ENCODE results near the gene POLE4.

The POLE4 gene

GRCh38 chr2:75002007-75002406 lies 43.6 kb downstream of the POLE4 start:
- Histone ChIP-seq H3K4me3 (replicated peaks; ENCODE audit: low read depth, low read length) (no peak overlapping the region), H3K36me3 (ENCODE audit: control insufficient read depth, insufficient read depth, low read length) (no peaks in the 10 kb centered on the region), H3K27me3 (replicated peaks; ENCODE audit: control insufficient read depth, insufficient read depth, low read length) (no peaks in the 10 kb centered on the region)
- TF ChIP-seq CTCF (IDR thresholded peaks at IDR 0.05; ENCODE audit: insufficient read depth, low read length, poor library complexity, severe bottlenecking), result no peak
- DNase-seq (ENCODE audit: extremely low read depth, insufficient read length), result no peak

GRCh38 chr2:75003276-75003675 lies 44.8 kb downstream of the POLE4 start:
- Histone ChIP-seq H3K27me3 (replicated peaks; ENCODE audit: control insufficient read depth, insufficient read depth, low read length) (no peaks in the 10 kb centered on the region), H3K36me3 (ENCODE audit: control insufficient read depth, insufficient read depth, low read length) (no peaks in the 10 kb centered on the region), H3K4me3 (replicated peaks; ENCODE audit: low read depth, low read length) (no peak overlapping the region)
- no peak for DNase-seq (ENCODE audit: extremely low read depth, insufficient read length)
- TF ChIP-seq CTCF (IDR thresholded peaks at IDR 0.05; ENCODE audit: insufficient read depth, low read length, poor library complexity, severe bottlenecking), result no peak

GRCh38 chr2:75003773-75004172 lies 45.3 kb downstream of the POLE4 start:
- Histone ChIP-seq H3K4me3 (replicated peaks; ENCODE audit: low read depth, low read length) (no peak overlapping the region), H3K27me3 (replicated peaks; ENCODE audit: control insufficient read depth, insufficient read depth, low read length) (no peaks in the 10 kb centered on the region), H3K36me3 (ENCODE audit: control insufficient read depth, insufficient read depth, low read length) (no peaks in the 10 kb centered on the region)
- DNase-seq (ENCODE audit: extremely low read depth, insufficient read length), result no peak
- no peak for TF ChIP-seq CTCF (IDR thresholded peaks at IDR 0.05; ENCODE audit: insufficient read depth, low read length, poor library complexity, severe bottlenecking)

- no peak for TF ChIP-seq CTCF (IDR thresholded peaks at IDR 0.05; ENCODE audit: insufficient read depth, low read length, poor library complexity, severe bottlenecking)
- no peaks in the 10 kb centered on the region for H3K36me3 ChIP-seq (ENCODE audit: control insufficient read depth, insufficient read depth, low read length)
- H3K27me3 ChIP-seq (replicated peaks; ENCODE audit: control insufficient read depth, insufficient read depth, low read length), result no peaks in the 10 kb centered on the region
- DNase-seq (ENCODE audit: extremely low read depth, insufficient read length), result no peak
- H3K4me3 ChIP-seq (replicated peaks; ENCODE audit: low read depth, low read length), result no peak overlapping the region
Observed at GRCh38 chr2:75006041-75006440, 47.6 kb downstream of the POLE4 start.

- no peak for TF ChIP-seq CTCF (IDR thresholded peaks at IDR 0.05; ENCODE audit: insufficient read depth, low read length, poor library complexity, severe bottlenecking)
- H3K4me3 ChIP-seq (replicated peaks; ENCODE audit: low read depth, low read length), result no peak overlapping the region
- no peaks in the 10 kb centered on the region for H3K27me3 ChIP-seq (replicated peaks; ENCODE audit: control insufficient read depth, insufficient read depth, low read length)
- no peaks in the 10 kb centered on the region for H3K36me3 ChIP-seq (ENCODE audit: control insufficient read depth, insufficient read depth, low read length)
- DNase-seq (ENCODE audit: extremely low read depth, insufficient read length), result no peak
Observed at GRCh38 chr2:75007061-75007460, 48.6 kb downstream of the POLE4 start.

- no peaks in the 10 kb centered on the region for H3K36me3 ChIP-seq (ENCODE audit: control insufficient read depth, insufficient read depth, low read length)
- no peaks in the 10 kb centered on the region for H3K27me3 ChIP-seq (replicated peaks; ENCODE audit: control insufficient read depth, insufficient read depth, low read length)
- no peak for TF ChIP-seq CTCF (IDR thresholded peaks at IDR 0.05; ENCODE audit: insufficient read depth, low read length, poor library complexity, severe bottlenecking)
- DNase-seq (ENCODE audit: extremely low read depth, insufficient read length), result no peak
- H3K4me3 ChIP-seq (replicated peaks; ENCODE audit: low read depth, low read length), result no peak overlapping the region
Observed at GRCh38 chr2:75007819-75008218, 49.4 kb downstream of the POLE4 start.
